ENCODE results near the gene TNFRSF21. TPM values are rescaled to one million over a fixed set of nuclear protein-coding genes. Genes with fewer than 3 reads are reported as not detected.

Gene TNFRSF21
- total and polyA plus RNA-seq, 2 donors (not counting 1 experiment from before 2014, with no cell fraction given), result 0.43 to 1.2 TPM

- WGBS (ENCODE audit: insufficient coverage), result 100% methylated on average over 2 of the region's 4 CpGs
- H3K4me1 Mint-ChIP-seq, result peaks cover 9% of the 10 kb centered on the region
- no peak for TF ChIP-seq EZH2 (IDR thresholded peaks at IDR 0.05; ENCODE audit: borderline replicate concordance, insufficient read depth, low read depth, low read length, poor library complexity, severe bottlenecking)
- no peak for TF ChIP-seq CTCF (IDR thresholded peaks at IDR 0.05)
- DNase-seq (no peak), ATAC-seq (ENCODE audit: low read depth) (no peak)
- H3K27ac ChIP-seq (ENCODE audit: low read length in 2 of 2), result no peak overlapping the region
- H3K9me3 Mint-ChIP-seq (ENCODE audit: insufficient read depth), result no peaks in the 10 kb centered on the region
- H3K27ac Mint-ChIP-seq, result no peak overlapping the region
- H3K36me3 ChIP-seq (replicated peaks in 1 of 2; ENCODE audit: control extremely low read depth in 1 of 2, control insufficient read depth in 1 of 2, extremely low read depth in 1 of 2, insufficient read depth in 2 of 2, low read length in 1 of 2), result no peaks in the 10 kb centered on the region
- POLR2A ChIA-PET, result no interaction called here
- H3K27me3 Mint-ChIP-seq, result peaks cover 10% of the 10 kb centered on the region
- no peak overlapping the region for H3K4me3 ChIP-seq (ENCODE audit: control extremely low read depth in 1 of 5, extremely low read depth in 1 of 5, insufficient read depth in 1 of 5, low read depth in 2 of 5, low read length in 4 of 5)
- H2AFZ ChIP-seq (ENCODE audit: insufficient read depth, low read depth, low read length, poor library complexity, severe bottlenecking), result no peak overlapping the region
- no peak overlapping the region for H3K4me2 ChIP-seq (replicated peaks; ENCODE audit: low read depth, low read length, poor library complexity, severe bottlenecking)
- H3K4me3 Mint-ChIP-seq, result no peak overlapping the region
- no peaks in the 10 kb centered on the region for H3K79me2 ChIP-seq (ENCODE audit: control insufficient read depth, insufficient read depth, low read length)
- intact Hi-C loops (cut with micrococcal nuclease), result no loop called here
- H3K9me3 ChIP-seq (ENCODE audit: control extremely low read depth in 1 of 3, control insufficient read depth in 2 of 3, insufficient read depth in 1 of 3, low read length in 2 of 3), result no peaks in the 10 kb centered on the region
- no peaks in the 10 kb centered on the region for H3K4me1 ChIP-seq (ENCODE audit: control insufficient read depth in 2 of 2, insufficient read depth in 2 of 2, low read length in 2 of 2)
- CTCF ChIA-PET, result no interaction called here
- H3K27me3 ChIP-seq (replicated peaks in 1 of 4; ENCODE audit: control extremely low read depth in 1 of 4, control insufficient read depth in 3 of 4, insufficient read depth in 4 of 4, low read length in 3 of 4), result no peaks in the 10 kb centered on the region
- H3K9ac ChIP-seq (ENCODE audit: low read length), result no peak overlapping the region
- no peaks in the 10 kb centered on the region for H4K20me1 ChIP-seq (ENCODE audit: control insufficient read depth, insufficient read depth, low read length, poor library complexity, severe bottlenecking)
Measured at GRCh38 chr6:47301441-47301840, 8.3 kb downstream of the TNFRSF21 start.

GRCh38 chr6:47300417-47300816 lies 9.3 kb downstream of the TNFRSF21 start:
- Mint-ChIP-seq H3K4me3 (no peak overlapping the region), H3K9me3 (ENCODE audit: insufficient read depth) (no peaks in the 10 kb centered on the region), H3K27ac (no peak overlapping the region), H3K27me3 (peaks cover 7% of the 10 kb centered on the region), H3K4me1 (peaks cover 9% of the 10 kb centered on the region)
- TF ChIP-seq CTCF (IDR thresholded peaks at IDR 0.05), result no peak
- no peak for TF ChIP-seq EZH2 (IDR thresholded peaks at IDR 0.05; ENCODE audit: borderline replicate concordance, insufficient read depth, low read depth, low read length, poor library complexity, severe bottlenecking)
- ATAC-seq (ENCODE audit: low read depth) (no peak), DNase-seq (no peak)
- Histone ChIP-seq H3K4me1 (ENCODE audit: control insufficient read depth in 2 of 2, insufficient read depth in 2 of 2, low read length in 2 of 2) (no peaks in the 10 kb centered on the region), H3K9ac (ENCODE audit: low read length) (no peak overlapping the region), H2AFZ (ENCODE audit: insufficient read depth, low read depth, low read length, poor library complexity, severe bottlenecking) (no peak overlapping the region), H3K79me2 (ENCODE audit: control insufficient read depth, insufficient read depth, low read length) (no peaks in the 10 kb centered on the region), H3K4me3 (ENCODE audit: control extremely low read depth in 1 of 5, extremely low read depth in 1 of 5, insufficient read depth in 1 of 5, low read depth in 2 of 5, low read length in 4 of 5) (no peak overlapping the region), H3K4me2 (replicated peaks; ENCODE audit: low read depth, low read length, poor library complexity, severe bottlenecking) (no peak overlapping the region), H3K27me3 (replicated peaks in 1 of 4; ENCODE audit: control extremely low read depth in 1 of 4, control insufficient read depth in 3 of 4, insufficient read depth in 4 of 4, low read length in 3 of 4) (no peaks in the 10 kb centered on the region), H3K27ac (ENCODE audit: low read length in 2 of 2) (no peak overlapping the region), H3K36me3 (replicated peaks in 1 of 2; ENCODE audit: control extremely low read depth in 1 of 2, control insufficient read depth in 1 of 2, extremely low read depth in 1 of 2, insufficient read depth in 2 of 2, low read length in 1 of 2) (no peaks in the 10 kb centered on the region), H3K9me3 (ENCODE audit: control extremely low read depth in 1 of 3, control insufficient read depth in 2 of 3, insufficient read depth in 1 of 3, low read length in 2 of 3) (no peaks in the 10 kb centered on the region), H4K20me1 (ENCODE audit: control insufficient read depth, insufficient read depth, low read length, poor library complexity, severe bottlenecking) (no peaks in the 10 kb centered on the region)
- ChIA-PET POLR2A (no interaction called here), CTCF (no interaction called here)
- 88% methylated on average over 4 of the region's 5 CpGs for whole genome bisulfite sequencing (ENCODE audit: insufficient coverage)
- intact Hi-C loops (cut with micrococcal nuclease), result no loop called here
